ENCODE measurements around the gene YIPF5.

The YIPF5 gene

DNA sequence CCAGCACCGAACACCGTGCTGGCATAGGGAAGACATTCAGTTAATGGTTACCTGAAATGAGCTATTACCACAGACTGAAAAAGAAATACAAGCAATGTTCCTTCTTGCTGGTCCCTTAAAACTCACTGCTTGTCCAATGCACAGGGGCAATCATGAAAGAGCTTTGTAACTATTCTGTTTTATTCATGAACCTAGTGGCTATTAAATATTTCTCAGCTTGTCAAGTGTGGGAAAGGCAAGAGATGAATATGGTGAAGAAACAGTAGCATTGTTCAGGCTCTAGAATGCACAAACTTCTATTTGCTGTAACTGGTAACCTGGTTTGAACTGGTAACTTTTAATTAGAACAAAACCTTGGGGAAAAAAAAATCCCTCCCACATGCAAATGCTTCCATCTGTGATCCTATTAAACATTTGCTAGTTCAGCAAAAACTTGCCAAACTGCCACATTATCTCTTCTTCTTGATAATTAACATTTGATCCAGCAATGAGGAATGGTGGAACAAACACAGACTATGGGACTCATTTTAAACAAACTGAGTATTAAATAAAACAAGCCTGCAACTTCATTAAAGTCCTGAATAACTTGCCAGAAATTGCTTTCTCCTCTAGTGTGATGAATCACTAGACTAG, 36.1 kb downstream of the YIPF5 start:
- H3K27me3 ChIP-seq: no peaks in the 10 kb centered on the region
- no peaks in the 10 kb centered on the region for H3K36me3 ChIP-seq
- no peak overlapping the region for H3K27ac ChIP-seq
- TF ChIP-seq CTCF (IDR thresholded peaks at IDR 0.05): no peak
- H3K9me3 ChIP-seq: no peaks in the 10 kb centered on the region
- intact Hi-C loops (cut with DNase I; ENCODE audit: low total_unique reads): no loop called here
- DNase-seq: no peak
- H3K4me1 ChIP-seq: peaks cover 0 to under 1% (median 0%) of the 10 kb centered on the region in 4 donors
- H3K4me3 ChIP-seq: no peak overlapping the region

DNA sequence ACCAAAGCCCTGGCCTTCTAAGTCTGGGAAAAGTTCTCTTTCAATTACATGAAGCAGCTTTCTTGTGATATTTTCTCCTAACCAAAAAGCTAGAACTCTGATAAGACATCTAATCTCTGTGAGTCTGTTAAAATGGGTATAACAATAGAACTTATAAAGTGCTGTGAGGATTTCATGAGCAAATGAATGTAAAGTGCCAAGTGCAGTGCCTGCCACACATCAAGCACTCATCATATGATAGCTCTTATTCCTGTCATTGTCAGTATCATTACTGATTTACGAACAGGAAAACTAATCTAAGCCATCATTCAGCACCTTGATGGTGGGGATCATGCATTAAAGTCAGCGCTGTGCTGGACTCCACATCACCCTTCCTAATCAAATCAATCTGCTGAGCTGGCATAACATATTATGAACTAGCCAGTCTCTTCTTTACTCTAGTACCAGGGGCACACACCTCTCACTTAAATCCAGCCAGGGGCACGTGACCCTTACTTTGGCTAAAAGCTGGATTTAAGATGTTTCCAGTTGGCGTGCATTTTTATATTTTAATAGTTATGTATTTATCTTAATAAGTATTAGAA, 37.3 kb downstream of the YIPF5 start:
- intact Hi-C loops (cut with DNase I; ENCODE audit: low total_unique reads): no loop called here
- Histone ChIP-seq H3K4me1 (no peaks in the 10 kb centered on the region), H3K27me3 (no peaks in the 10 kb centered on the region), H3K9me3 (no peaks in the 10 kb centered on the region), H3K27ac (no peak overlapping the region), H3K4me3 (no peak overlapping the region), H3K36me3 (no peaks in the 10 kb centered on the region)
- DNase-seq: no peak
- TF ChIP-seq CTCF (IDR thresholded peaks at IDR 0.05): no peak

GRCh38 chr5:144131261-144131660, 39.2 kb downstream of the YIPF5 start:
- H3K36me3 ChIP-seq: no peaks in the 10 kb centered on the region
- intact Hi-C loops (cut with DNase I; ENCODE audit: low total_unique reads): no loop called here
- no peak overlapping the region for H3K27ac ChIP-seq
- H3K4me1 ChIP-seq: no peaks in the 10 kb centered on the region
- no peaks in the 10 kb centered on the region for H3K9me3 ChIP-seq
- DNase-seq: no peak
- no peak overlapping the region for H3K4me3 ChIP-seq
- no peak for TF ChIP-seq CTCF (IDR thresholded peaks at IDR 0.05)
- H3K27me3 ChIP-seq: no peaks in the 10 kb centered on the region

DNA sequence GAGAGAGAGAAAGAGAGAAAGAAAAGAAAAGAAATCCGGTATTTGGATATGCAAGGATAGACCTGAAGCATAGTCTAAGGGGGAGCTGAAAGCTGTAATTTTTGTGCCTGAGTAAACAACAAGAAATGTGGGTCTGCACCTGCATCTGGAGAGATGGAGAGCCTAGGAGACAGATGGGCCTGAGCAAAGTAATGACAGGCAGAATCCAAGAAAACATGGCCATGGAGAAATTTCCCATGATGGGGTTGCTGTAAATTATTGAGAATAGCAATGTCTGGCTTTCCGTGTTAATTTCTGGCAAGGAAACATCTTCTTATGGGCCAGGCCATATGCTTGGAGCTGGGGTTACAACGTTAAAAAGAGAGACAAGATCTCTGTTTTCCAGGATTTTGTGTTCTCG, 40.2 kb downstream of the YIPF5 start:
- Histone ChIP-seq H3K4me3 (no peak overlapping the region), H3K9me3 (no peaks in the 10 kb centered on the region), H3K27me3 (no peaks in the 10 kb centered on the region), H3K4me1 (no peaks in the 10 kb centered on the region), H3K27ac (no peak overlapping the region), H3K36me3 (no peaks in the 10 kb centered on the region)
- no peak for DNase-seq
- no peak for TF ChIP-seq CTCF (IDR thresholded peaks at IDR 0.05)
- intact Hi-C loops (cut with DNase I; ENCODE audit: low total_unique reads): no loop called here

DNA sequence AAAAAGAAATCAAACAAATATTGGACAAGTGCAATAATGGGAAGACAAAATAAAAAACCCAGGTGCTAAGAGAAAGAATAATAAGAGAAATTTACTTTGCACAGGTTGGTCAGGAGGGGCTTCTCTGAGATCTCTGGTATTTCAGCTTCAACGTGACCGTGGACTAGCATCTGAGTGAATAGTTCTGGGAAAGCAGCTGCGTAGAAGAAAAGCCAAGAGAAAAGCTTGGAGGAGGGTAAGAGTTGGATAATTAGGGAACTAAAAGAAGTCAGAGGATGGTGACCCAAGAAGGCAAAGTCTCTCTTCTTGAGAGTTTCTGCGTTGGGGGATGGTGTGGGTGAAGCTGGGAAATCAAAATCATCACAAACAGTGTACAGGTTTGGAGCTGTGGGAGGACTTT, 41.6 kb downstream of the YIPF5 start:
- TF ChIP-seq CTCF (IDR thresholded peaks at IDR 0.05): no peak
- Histone ChIP-seq H3K27me3 (no peaks in the 10 kb centered on the region), H3K4me1 (no peaks in the 10 kb centered on the region), H3K36me3 (no peaks in the 10 kb centered on the region), H3K9me3 (no peaks in the 10 kb centered on the region), H3K4me3 (no peak overlapping the region), H3K27ac (no peak overlapping the region)
- intact Hi-C loops (cut with DNase I; ENCODE audit: low total_unique reads): no loop called here
- no peak for DNase-seq
